ENCODE measurements around the gene RAB23.

DNA sequence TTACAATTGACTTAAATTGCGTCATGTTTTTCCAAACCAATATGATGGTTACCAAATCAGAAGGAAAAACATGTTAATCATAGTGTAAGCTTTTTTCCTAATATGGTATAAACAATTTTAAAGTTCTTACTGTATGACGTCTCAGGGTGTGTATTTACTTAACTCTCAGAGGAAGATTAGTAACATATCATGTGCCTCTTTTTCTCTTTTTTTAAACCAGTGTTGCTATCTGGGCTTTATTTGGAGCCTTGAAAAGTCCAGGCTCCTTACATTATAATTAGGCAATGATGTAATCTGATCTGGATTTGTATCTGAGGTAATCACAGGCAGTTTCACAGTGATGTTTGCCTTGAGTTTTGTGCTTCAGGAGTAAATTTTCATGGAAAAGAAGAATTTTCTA is 20.4 kb upstream of the RAB23 start:
- no peak for TF ChIP-seq POLR2A (IDR thresholded peaks at IDR 0.05)
- no peak for TF ChIP-seq CTCF (IDR thresholded peaks at IDR 0.05)

All from uterus (tissue), 2 donors.